ENCODE results near the gene ARMC8.

The ARMC8 gene

GRCh38 chr3:138173769-138174420 lies 13.2 kb upstream of the ARMC8 start:
- H3K9ac ChIP-seq (ENCODE audit: low read depth, low read length), result peak overlapping the region; percentile 95
- H3K36me3 ChIP-seq (ENCODE audit: control insufficient read depth, insufficient read depth, low read length), result peaks cover 42% of the 10 kb centered on the region
- H3K4me1 ChIP-seq (ENCODE audit: control insufficient read depth, insufficient read depth, low read length), result 0 out of 2 replicates have a peak, but pooled peaks cover 2% of the 10 kb centered on the region
- H3K27me3 ChIP-seq (ENCODE audit: control insufficient read depth, insufficient read depth, low read length), result no peaks in the 10 kb centered on the region
- H3K27ac ChIP-seq (ENCODE audit: low read depth, low read length), result peak overlapping the region; percentile 88
- no peaks in the 10 kb centered on the region for H3K9me3 ChIP-seq (ENCODE audit: control insufficient read depth, insufficient read depth, low read length)
- H3K4me3 ChIP-seq (ENCODE audit: low read depth, low read length), result peak overlapping the region; percentile 98

- peaks cover 35% of the 10 kb centered on the region for H3K36me3 ChIP-seq (ENCODE audit: control insufficient read depth, insufficient read depth, low read length)
- H3K27me3 ChIP-seq (ENCODE audit: control insufficient read depth, insufficient read depth, low read length), result no peaks in the 10 kb centered on the region
- no peaks in the 10 kb centered on the region for H3K9me3 ChIP-seq (ENCODE audit: control insufficient read depth, insufficient read depth, low read length)
- peak within 1 kb of the TSS; percentile 88 for H3K27ac ChIP-seq (ENCODE audit: low read depth, low read length)
- H3K4me3 ChIP-seq (ENCODE audit: low read depth, low read length), result peak within 1 kb of the TSS; percentile 98
- peak within 1 kb of the TSS; percentile 95 for H3K9ac ChIP-seq (ENCODE audit: low read depth, low read length)
- 0 out of 2 replicates have a peak, but pooled peaks cover 2% of the 10 kb centered on the region for H3K4me1 ChIP-seq (ENCODE audit: control insufficient read depth, insufficient read depth, low read length)
Observed at GRCh38 chr3:138174421-138175131, 12.5 kb upstream of the ARMC8 start, which contains the start of gene DBR1. TSS of gene DBR1 (minus strand) at chr3:138174921. CDS start at chr3:138174795, 126 bp downstream.

- Histone ChIP-seq H3K27me3 (ENCODE audit: control insufficient read depth, insufficient read depth, low read length) (peaks cover 5% of the 10 kb centered on the region; the same call in 1 of the 2 replicates), H3K4me3 (ENCODE audit: low read depth, low read length) (no peak overlapping the region), H3K4me1 (ENCODE audit: control insufficient read depth, insufficient read depth, low read length) (no peaks in the 10 kb centered on the region), H3K9ac (ENCODE audit: low read depth, low read length) (no peak overlapping the region), H3K9me3 (ENCODE audit: control insufficient read depth, insufficient read depth, low read length) (no peaks in the 10 kb centered on the region), H3K36me3 (ENCODE audit: control insufficient read depth, insufficient read depth, low read length) (no peaks in the 10 kb centered on the region), H3K27ac (ENCODE audit: low read depth, low read length) (no peak overlapping the region)
Observed at GRCh38 chr3:138180375-138181029, 6.6 kb upstream of the ARMC8 start.

GRCh38 chr3:138184994-138185393 lies 2.1 kb upstream of the ARMC8 start:
- H3K4me3 ChIP-seq (ENCODE audit: low read depth, low read length), result no peak overlapping the region
- no peak overlapping the region for H3K9ac ChIP-seq (ENCODE audit: low read depth, low read length)
- peaks cover 8% of the 10 kb centered on the region for H3K36me3 ChIP-seq (ENCODE audit: control insufficient read depth, insufficient read depth, low read length)
- H3K27ac ChIP-seq (ENCODE audit: low read depth, low read length), result no peak overlapping the region
- no peaks in the 10 kb centered on the region for H3K9me3 ChIP-seq (ENCODE audit: control insufficient read depth, insufficient read depth, low read length)
- H3K27me3 ChIP-seq (ENCODE audit: control insufficient read depth, insufficient read depth, low read length), result peaks cover 17% of the 10 kb centered on the region
- peaks cover 16% of the 10 kb centered on the region; the same call in 1 of the 2 replicates for H3K4me1 ChIP-seq (ENCODE audit: control insufficient read depth, insufficient read depth, low read length)

- peak overlapping the region; percentile 99 for H3K4me3 ChIP-seq (ENCODE audit: low read depth, low read length)
- H3K4me1 ChIP-seq (ENCODE audit: control insufficient read depth, insufficient read depth, low read length), result peaks cover 16% of the 10 kb centered on the region; the same call in 1 of the 2 replicates
- H3K36me3 ChIP-seq (ENCODE audit: control insufficient read depth, insufficient read depth, low read length), result peaks cover 17% of the 10 kb centered on the region
- no peak overlapping the region for H3K9ac ChIP-seq (ENCODE audit: low read depth, low read length)
- no peaks in the 10 kb centered on the region for H3K9me3 ChIP-seq (ENCODE audit: control insufficient read depth, insufficient read depth, low read length)
- no peak overlapping the region for H3K27ac ChIP-seq (ENCODE audit: low read depth, low read length)
- H3K27me3 ChIP-seq (ENCODE audit: control insufficient read depth, insufficient read depth, low read length), result peaks cover 17% of the 10 kb centered on the region
Observed at GRCh38 chr3:138186221-138186620, 880 bp upstream of the ARMC8 start.

- Histone ChIP-seq H3K4me3 (ENCODE audit: low read depth, low read length) (peak overlapping the region; percentile 99), H3K36me3 (ENCODE audit: control insufficient read depth, insufficient read depth, low read length) (peaks cover 24% of the 10 kb centered on the region), H3K9ac (ENCODE audit: low read depth, low read length) (peak overlapping the region; percentile 100), H3K4me1 (ENCODE audit: control insufficient read depth, insufficient read depth, low read length) (peaks cover 16% of the 10 kb centered on the region; the same call in 1 of the 2 replicates), H3K27ac (ENCODE audit: low read depth, low read length) (peak overlapping the region; percentile 98), H3K27me3 (ENCODE audit: control insufficient read depth, insufficient read depth, low read length) (peaks cover 17% of the 10 kb centered on the region), H3K9me3 (ENCODE audit: control insufficient read depth, insufficient read depth, low read length) (no peaks in the 10 kb centered on the region)
Observed at GRCh38 chr3:138186803-138187295, 252 bp upstream of the ARMC8 start.

- Histone ChIP-seq H3K9ac (ENCODE audit: low read depth, low read length) (peak overlapping the region; percentile 100), H3K27me3 (ENCODE audit: control insufficient read depth, insufficient read depth, low read length) (peaks cover 17% of the 10 kb centered on the region), H3K4me1 (ENCODE audit: control insufficient read depth, insufficient read depth, low read length) (peaks cover 16% of the 10 kb centered on the region; the same call in 1 of the 2 replicates), H3K36me3 (ENCODE audit: control insufficient read depth, insufficient read depth, low read length) (peaks cover 29% of the 10 kb centered on the region), H3K9me3 (ENCODE audit: control insufficient read depth, insufficient read depth, low read length) (no peaks in the 10 kb centered on the region), H3K27ac (ENCODE audit: low read depth, low read length) (peak overlapping the region; percentile 98), H3K4me3 (ENCODE audit: low read depth, low read length) (peak overlapping the region; percentile 99)
Observed at GRCh38 chr3:138188013-138188730, 1.1 kb downstream of the ARMC8 start.

- Histone ChIP-seq H3K27me3 (ENCODE audit: control insufficient read depth, insufficient read depth, low read length) (no peaks in the 10 kb centered on the region), H3K9me3 (ENCODE audit: control insufficient read depth, insufficient read depth, low read length) (no peaks in the 10 kb centered on the region), H3K36me3 (ENCODE audit: control insufficient read depth, insufficient read depth, low read length) (peaks cover 26% of the 10 kb centered on the region), H3K4me3 (ENCODE audit: low read depth, low read length) (no peak overlapping the region), H3K27ac (ENCODE audit: low read depth, low read length) (no peak overlapping the region), H3K4me1 (ENCODE audit: control insufficient read depth, insufficient read depth, low read length) (no peaks in the 10 kb centered on the region), H3K9ac (ENCODE audit: low read depth, low read length) (no peak overlapping the region)
Observed at GRCh38 chr3:138195481-138195880, 8.4 kb downstream of the ARMC8 start.

- Histone ChIP-seq H3K27ac (ENCODE audit: low read depth, low read length) (no peak overlapping the region), H3K4me3 (ENCODE audit: low read depth, low read length) (no peak overlapping the region)
Observed at GRCh38 chr3:138196023-138196422, 8.9 kb downstream of the ARMC8 start.

GRCh38 chr3:138197058-138197457 lies 10.0 kb downstream of the ARMC8 start:
- Histone ChIP-seq H3K9ac (ENCODE audit: low read depth, low read length) (no peak overlapping the region), H3K4me3 (ENCODE audit: low read depth, low read length) (no peak overlapping the region), H3K27ac (ENCODE audit: low read depth, low read length) (no peak overlapping the region), H3K36me3 (ENCODE audit: control insufficient read depth, insufficient read depth, low read length) (peaks cover 12% of the 10 kb centered on the region; the same call in 1 of the 2 replicates), H3K27me3 (ENCODE audit: control insufficient read depth, insufficient read depth, low read length) (no peaks in the 10 kb centered on the region), H3K4me1 (ENCODE audit: control insufficient read depth, insufficient read depth, low read length) (peaks cover 4% of the 10 kb centered on the region; the same call in 1 of the 2 replicates), H3K9me3 (ENCODE audit: control insufficient read depth, insufficient read depth, low read length) (no peaks in the 10 kb centered on the region)

More at GRCh38 chr3:138196023-138196422, 8.9 kb downstream of the ARMC8 start:
- no peaks in the 10 kb centered on the region for H3K4me1 ChIP-seq (ENCODE audit: control insufficient read depth, insufficient read depth, low read length)
- no peaks in the 10 kb centered on the region for H3K9me3 ChIP-seq (ENCODE audit: control insufficient read depth, insufficient read depth, low read length)
- H3K36me3 ChIP-seq (ENCODE audit: control insufficient read depth, insufficient read depth, low read length), result peaks cover 20% of the 10 kb centered on the region
- no peaks in the 10 kb centered on the region for H3K27me3 ChIP-seq (ENCODE audit: control insufficient read depth, insufficient read depth, low read length)
- H3K9ac ChIP-seq (ENCODE audit: low read depth, low read length), result no peak overlapping the region

Measured in HUES48 (cell line).